Epithelial cell of prostate (primary cell): ENCODE measurements around the gene CENATAC.
"Not testable (repeated sequence)": the region's sequence is repeated elsewhere in the genome, so short reads cannot be mapped to it uniquely, and the experiment has no call there.

Source experiments
- DNase-seq: peaks from one replicate; pipeline ENCODE4 v3.0.0-alpha.2; 2011; ENCODE audit warnings: low read depth, low spot score
- H3K27ac ChIP-seq: fragments of 450-650 bp; 2 replicates; pipeline ENCODE4 v1.5.1; 2017; ENCODE audit warnings: mild to moderate bottlenecking

Gene CENATAC

GRCh38 chr11:118997627-118998387 lies at the start of gene CENATAC:
TSS of gene CENATAC (plus strand) at chr11:118998138. CDS start at chr11:118998198, 60 bp downstream.
- H3K27ac ChIP-seq = peak within 1 kb of the TSS; percentile 92
- no peak for DNase-seq

DNA sequence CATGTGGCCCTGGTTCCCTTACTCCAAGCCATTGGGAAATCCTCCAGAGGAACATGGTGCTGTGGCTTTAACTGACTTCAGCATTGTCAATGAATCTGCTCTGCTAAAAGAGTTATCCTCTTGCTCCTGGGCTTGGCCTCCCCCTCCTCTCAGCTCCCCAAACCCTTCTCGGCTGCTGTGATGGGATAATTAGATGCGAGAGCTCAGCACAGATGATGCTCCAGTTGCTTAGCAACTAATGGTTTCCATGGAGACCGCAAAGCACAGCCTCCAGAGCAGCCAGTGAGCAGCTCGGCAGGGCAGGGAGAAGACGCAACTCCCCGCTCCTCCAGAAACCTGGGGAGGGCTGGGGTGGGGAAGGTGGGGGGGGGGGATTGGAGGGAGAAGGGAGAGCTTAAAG lies 44.7 kb upstream of the CENATAC start:
- DNase-seq = no peak
- H3K27ac ChIP-seq = no peak overlapping the region

DNA sequence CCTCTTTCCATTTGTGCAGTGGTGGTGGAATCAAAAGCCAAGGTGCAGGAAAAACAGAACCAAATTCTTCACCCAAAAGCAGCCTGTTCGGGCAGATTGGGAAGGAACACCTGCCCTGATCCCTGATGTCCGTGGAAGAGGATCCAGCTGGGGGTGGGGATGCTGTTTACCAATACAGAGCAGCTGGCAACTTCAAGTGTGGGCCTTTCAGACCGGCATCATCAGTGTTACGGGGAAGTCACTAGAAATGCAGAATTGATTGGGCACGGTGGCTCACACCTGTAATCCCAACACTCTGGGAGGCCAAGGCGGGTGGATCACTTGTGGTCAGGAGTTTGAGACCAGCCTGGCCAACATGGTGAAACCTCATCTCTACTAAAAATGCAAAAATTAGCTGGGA lies 44.0 kb upstream of the CENATAC start:
- not testable (repeated sequence) for DNase-seq, H3K27ac ChIP-seq

DNA sequence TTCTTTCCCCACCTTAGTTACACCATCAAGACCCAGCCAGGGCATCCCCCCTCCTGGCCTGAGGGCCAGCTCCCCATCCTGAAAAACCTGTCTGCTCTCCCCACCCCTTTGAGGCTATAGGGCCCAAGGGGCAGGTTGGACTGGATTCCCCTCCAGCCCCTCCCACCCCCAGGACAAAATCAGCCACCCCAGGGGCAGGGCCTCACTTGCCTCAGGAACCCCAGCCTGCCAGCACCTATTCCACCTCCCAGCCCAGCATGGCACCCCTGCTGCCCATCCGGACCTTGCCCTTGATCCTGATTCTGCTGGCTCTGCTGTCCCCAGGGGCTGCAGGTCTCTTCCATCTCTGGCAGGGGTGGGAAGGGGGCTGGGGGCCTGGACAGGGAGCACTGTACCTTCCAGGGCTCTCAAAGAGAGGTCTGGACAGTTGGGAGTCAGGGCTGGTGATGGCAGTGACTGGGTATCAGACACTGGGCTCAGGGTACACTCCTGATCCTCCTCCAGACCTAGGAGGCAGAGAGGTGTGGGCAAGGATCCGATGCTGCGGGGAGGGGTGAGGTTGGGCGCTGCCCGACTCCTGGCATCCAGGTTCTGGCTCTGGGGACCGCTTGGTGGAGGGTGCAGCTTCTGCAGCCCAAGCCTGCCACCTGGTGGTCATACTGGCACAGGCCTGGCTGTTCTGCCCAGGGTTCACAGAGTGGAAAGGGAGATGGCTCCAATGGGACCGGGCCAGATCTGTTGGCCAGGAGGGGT lies 41.7 kb upstream of the CENATAC start, which contains the start of gene UPK2:
Gene UPK2, plus strand, starts transcription at position 205 of the 753 bp plus-strand sequence. Its CDS starts 53 bp downstream, at position 258.
- no peak within 1 kb of the TSS for H3K27ac ChIP-seq
- peak; percentile 27 for DNase-seq

DNA sequence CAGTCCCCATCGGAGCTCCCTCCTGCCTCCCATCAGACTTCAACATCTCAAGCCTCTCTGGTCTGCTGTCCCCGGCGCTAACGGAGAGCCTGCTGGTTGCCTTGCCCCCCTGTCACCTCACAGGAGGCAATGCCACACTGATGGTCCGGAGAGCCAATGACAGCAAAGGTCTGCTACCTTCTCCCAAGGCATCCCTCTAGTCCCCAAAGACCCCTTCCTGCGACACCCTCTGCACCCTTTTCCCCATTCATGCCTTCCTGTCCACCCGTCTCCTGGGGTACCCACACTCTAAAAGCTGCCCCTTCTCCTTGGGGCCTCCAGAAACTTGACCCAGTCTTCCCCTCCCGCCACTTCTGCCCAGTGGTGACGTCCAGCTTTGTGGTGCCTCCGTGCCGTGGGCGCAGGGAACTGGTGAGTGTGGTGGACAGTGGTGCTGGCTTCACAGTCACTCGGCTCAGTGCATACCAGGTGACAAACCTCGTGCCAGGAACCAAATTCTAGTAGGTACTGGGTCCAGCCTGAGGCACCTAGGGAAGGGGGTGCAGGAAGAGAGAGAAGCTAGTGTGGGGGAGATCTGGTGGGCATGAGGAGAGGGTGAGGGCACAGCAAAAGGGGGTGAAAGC lies 41.0 kb upstream of the CENATAC start:
- DNase-seq = no peak
- no peak overlapping the region for H3K27ac ChIP-seq

DNA sequence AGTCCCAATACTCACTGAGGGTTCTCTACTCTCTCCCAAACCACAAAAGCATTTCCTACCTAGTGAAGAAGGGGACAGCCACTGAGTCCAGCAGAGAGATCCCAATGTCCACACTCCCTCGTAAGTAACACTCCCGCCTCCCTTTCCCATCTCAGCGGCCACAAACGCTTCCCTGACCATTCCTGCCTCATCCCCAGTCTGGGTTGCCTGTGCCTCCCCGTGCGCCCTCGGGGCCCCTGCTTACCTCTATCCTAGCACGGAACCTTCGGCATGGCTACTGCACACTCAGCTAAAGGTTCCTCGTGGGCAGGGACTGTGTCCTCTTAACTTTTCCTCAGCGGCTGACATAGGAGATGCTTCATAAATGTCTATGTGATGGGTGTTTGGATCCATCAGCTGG lies 40.4 kb upstream of the CENATAC start:
- no peak for DNase-seq
- H3K27ac ChIP-seq = no peak overlapping the region

DNA sequence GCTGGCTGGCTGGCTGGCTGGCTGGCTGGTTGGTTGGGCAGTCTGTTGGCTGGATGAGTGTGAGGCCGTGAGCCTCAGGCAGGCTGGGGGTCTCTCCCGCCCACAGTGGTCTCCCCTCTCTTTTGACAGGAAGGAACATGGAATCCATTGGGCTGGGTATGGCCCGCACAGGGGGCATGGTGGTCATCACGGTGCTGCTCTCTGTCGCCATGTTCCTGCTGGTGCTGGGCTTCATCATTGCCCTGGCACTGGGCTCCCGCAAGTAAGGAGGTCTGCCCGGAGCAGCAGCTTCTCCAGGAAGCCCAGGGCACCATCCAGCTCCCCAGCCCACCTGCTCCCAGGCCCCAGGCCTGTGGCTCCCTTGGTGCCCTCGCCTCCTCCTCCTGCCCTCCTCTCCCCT lies 40.0 kb upstream of the CENATAC start:
- DNase-seq = no peak

DNA sequence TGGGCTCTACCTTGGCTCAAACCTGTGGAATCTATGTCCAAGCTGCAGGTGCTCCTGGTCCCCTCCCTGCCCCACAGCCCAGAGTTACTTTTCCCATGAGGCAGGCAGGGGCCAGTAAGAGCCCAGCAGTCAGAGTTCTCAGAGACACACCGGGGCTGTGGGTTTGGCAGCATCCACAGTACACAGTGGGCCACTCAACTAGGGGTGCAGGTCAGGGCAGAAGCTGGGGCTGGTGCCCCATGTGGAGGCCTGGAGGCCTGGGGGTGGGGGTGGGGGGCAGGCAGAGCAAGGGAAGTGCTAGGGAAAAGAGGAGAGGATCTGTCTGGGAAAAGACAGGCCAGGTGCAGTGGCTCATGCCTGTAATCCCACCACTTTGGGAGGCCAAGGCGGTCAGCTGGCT lies 39.4 kb upstream of the CENATAC start:
- DNase-seq = no peak
- H3K27ac ChIP-seq = no peak overlapping the region

More for the DNA sequence above, 40.0 kb upstream of the CENATAC start:
- no peak overlapping the region for H3K27ac ChIP-seq

DNA sequence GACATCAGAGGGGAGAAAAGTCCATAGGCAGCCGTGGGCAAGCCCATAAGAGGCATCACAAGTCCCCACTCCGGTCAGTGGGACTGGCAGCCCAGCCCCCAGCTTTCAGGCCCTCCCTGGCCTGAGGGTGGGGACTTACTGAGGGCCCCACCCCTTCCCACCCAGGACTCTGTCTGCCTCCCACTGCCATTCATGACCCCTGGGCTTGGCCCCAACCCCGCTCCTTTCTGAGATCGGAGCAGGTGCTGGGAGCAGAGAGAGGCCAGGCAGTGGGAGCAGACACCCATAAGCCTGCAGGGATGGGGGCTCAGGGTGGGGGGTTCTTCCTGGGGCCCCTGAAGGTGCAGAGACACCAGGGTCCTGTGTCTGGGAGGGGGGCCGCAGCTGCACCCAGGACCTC lies 36.7 kb upstream of the CENATAC start:
- H3K27ac ChIP-seq = no peak overlapping the region
- no peak for DNase-seq

DNA sequence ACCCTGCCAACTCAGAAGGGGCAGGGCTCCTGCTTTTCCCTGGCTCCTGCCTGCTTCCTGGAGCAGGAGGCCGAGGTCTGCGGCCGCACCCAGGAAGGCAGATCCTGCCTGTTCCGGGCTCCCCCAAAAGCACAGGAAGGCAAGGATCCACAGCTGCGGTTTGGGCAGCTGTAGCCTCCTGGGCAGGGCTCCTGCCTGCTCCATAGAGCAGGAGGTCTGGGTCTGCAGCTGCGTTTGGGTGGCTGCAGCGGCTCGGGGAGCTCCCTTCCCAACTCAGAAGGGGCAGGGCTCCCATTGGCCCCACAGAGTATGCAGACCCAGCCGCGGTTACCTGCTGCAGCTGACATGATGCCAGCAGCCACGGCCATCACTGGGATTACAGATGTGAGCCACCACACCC lies 36.3 kb upstream of the CENATAC start:
- H3K27ac ChIP-seq = no peak overlapping the region
- DNase-seq = no peak

DNA sequence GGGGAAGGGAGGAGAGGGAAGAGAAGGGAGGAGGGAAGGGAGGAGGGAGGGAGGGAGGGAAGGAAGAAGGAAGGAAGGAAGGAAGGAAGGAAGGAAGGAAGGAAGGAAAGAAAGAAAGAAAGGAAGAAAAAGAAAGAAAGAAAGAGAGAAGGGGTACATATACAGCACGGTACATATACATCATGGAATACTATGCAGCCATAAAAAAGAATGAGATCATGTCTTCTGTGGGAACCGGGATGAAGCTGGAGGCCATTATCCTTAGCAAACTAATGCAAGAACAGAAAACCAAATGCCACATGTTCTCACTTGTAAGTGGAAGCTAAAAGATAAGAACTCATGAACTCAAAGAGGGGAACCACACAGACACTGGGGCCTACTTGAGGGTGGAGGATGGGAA lies 28.4 kb upstream of the CENATAC start:
- H3K27ac ChIP-seq, DNase-seq: not testable (repeated sequence)

DNA sequence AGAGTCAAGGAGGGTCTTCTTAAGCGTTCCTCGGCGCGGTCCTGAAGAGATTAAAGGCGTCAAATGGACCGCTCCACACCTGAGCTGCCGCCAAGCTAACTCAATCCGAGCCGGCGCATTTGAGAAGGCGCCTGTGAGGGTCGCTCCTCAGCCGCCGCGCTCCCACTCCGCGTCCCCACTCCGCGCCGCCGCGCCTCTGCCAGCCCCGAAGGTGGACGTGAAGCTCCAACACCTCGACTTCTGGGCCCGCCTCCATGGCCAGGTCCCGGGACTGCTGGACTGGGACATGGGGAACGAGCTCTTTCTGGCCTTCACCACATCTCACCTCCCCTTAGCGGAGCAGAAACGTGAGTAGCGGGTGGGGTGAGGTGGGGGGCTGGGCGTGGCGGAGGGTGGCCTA lies 26.3 kb upstream of the CENATAC start, which contains the start of gene FOXR1:
Gene FOXR1, plus strand, starts transcription at position 116 of the 400 bp plus-strand sequence. Its CDS starts 171 bp downstream, at position 287.
- no peak for DNase-seq
- no peak within 1 kb of the TSS for H3K27ac ChIP-seq

DNA sequence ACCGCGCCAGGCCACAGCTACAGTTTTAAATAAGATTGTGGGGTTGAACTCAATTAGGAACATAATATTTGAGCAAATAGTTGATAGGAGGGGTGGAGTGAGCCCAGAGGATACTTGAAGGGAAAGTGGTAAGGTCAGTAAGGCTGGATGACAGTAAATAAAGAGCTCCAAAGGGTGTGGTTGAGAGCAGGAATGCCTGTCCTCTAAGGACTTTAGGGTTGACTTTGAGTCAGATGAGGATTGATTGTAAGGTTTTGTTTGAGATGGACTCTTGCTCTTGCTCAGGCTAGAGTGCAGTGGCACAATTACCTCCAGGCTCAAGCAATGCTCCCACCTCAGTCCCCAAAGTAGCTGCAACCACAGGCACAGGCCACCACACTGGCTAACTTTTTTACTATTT lies 24.0 kb upstream of the CENATAC start:
- no peak for DNase-seq

DNA sequence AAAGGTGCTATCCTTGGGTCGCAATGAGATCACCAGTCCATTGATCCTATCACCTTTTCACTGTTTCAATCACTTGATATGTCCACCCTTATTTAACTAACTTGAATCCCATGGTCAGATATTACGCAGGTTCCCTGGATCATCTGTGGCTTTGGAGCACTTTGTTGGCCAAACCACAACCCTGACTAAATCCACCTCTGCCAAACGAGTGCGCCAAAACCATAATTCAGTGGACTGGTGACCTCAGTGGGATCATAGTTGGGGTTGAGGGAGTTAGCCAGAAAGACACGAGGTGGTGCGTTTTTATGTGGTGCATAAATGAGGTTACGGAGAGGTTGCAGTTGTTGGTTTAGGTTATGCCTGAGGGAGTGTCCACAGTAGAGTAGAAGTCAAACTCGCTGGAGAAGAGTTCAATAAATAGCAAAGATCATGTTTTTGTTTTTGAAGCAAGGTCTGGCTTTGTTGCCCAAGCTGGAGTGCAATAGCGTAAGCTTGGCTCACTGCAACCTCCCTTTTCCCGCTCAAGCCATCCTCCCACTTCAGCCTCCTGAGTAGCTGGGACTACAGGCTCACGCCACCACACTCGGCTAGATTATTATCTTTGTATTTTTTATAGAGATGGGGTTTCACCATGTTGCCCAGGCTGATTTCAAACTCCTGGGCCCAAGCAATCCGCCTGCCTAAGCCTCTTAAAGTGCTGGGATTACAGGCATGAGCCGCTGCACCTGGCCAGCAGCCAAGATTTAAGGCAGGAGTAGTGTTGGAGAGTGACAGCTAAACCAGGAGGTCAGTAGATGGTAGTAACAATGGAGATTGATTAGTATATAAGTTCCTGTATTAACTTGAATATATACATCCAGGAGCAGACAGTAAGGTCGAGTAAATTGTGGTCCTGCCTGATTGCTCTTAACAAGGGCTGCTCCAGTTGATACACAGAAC lies 21.9 kb upstream of the CENATAC start:
- no peak for DNase-seq
- no peak overlapping the region for H3K27ac ChIP-seq

More for the DNA sequence above, 24.0 kb upstream of the CENATAC start:
- H3K27ac ChIP-seq = no peak overlapping the region

DNA sequence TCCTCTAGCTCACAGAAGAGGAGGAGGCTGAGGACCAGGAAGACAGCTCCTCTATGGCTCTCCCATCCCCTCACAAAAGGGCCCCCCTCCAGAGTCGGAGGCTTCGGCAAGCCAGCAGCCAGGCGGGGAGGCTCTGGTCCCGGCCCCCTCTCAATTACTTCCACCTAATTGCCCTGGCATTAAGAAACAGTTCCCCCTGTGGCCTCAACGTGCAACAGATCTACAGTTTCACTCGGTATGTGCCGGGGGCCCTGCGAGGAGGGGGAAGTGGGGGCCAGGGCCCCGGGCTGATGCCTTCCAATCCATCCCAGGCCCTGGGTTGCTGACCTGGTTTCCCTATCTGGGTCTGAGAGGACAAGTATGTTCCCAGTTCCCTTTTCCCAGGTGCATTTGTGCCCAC lies 18.5 kb upstream of the CENATAC start:
- DNase-seq = no peak
- H3K27ac ChIP-seq = no peak overlapping the region

DNA sequence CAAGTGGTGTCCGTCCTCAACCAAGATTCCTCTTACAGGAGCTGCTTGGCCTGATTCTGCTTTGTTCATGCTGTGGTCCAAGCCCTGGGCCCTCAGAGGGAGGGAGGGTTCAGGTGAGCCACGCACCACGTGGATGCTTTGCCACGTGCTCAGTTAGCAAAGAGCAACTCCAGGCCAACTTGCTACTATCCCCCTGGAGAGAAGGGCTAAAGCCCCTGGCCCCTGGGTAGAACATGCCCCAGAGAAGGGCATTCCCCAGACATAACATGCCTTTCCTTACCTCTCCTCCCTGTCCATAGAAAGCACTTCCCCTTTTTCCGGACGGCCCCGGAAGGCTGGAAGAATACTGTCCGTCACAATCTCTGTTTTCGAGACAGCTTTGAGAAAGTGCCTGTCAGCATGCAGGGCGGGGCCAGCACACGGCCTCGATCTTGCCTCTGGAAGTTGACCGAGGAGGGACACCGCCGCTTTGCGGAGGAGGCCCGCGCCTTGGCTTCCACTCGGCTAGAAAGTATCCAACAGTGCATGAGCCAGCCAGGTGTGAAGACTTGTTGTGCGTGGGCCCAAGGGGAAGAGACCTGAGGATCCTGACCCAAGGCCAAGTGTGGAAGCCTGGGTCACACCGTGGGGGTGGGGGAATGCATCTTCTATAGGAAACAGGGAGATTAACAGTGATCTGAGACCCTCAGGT lies 17.6 kb upstream of the CENATAC start:
- H3K27ac ChIP-seq = no peak overlapping the region
- no peak for DNase-seq

GRCh38 chr11:118984337-118984736 lies 13.6 kb upstream of the CENATAC start:
- H3K27ac ChIP-seq, DNase-seq: not testable (repeated sequence)

GRCh38 chr11:118984825-118985224 lies 13.1 kb upstream of the CENATAC start:
- H3K27ac ChIP-seq = no peak overlapping the region
- no peak for DNase-seq

GRCh38 chr11:118988280-118988679 lies 9.7 kb upstream of the CENATAC start:
- peak; percentile 89 for DNase-seq

More at GRCh38 chr11:118988280-118988679, 9.7 kb upstream of the CENATAC start:
- H3K27ac ChIP-seq = peak overlapping the region; percentile 81
